ENCODE measurements around the gene NKD2.

The NKD2 gene

GRCh38 chr5:1016476-1016875 is 7.9 kb downstream of the NKD2 start:
- DNase-seq (ENCODE audit: low read depth) = no peak
- no peak overlapping the region for H3K4me3 ChIP-seq (ENCODE audit: low read depth, low read length)
- no peak for TF ChIP-seq CTCF (IDR thresholded peaks at IDR 0.05; ENCODE audit: insufficient read depth, low read depth, low read length, missing control alignments)

- TF ChIP-seq CTCF (IDR thresholded peaks at IDR 0.05; ENCODE audit: insufficient read depth, low read depth, low read length, missing control alignments) = no peak
- no peak for DNase-seq (ENCODE audit: low read depth)
- no peak overlapping the region for H3K4me3 ChIP-seq (ENCODE audit: low read depth, low read length)
Measured at GRCh38 chr5:1017056-1017455, 8.5 kb downstream of the NKD2 start.

- no peak for DNase-seq (ENCODE audit: low read depth)
- no peak for TF ChIP-seq CTCF (IDR thresholded peaks at IDR 0.05; ENCODE audit: insufficient read depth, low read depth, low read length, missing control alignments)
- H3K4me3 ChIP-seq (ENCODE audit: low read depth, low read length) = no peak overlapping the region
Measured at GRCh38 chr5:1017691-1018455, 9.3 kb downstream of the NKD2 start.

- DNase-seq (ENCODE audit: low read depth) = no peak
- no peak overlapping the region for H3K4me3 ChIP-seq (ENCODE audit: low read depth, low read length)
- TF ChIP-seq CTCF (IDR thresholded peaks at IDR 0.05; ENCODE audit: insufficient read depth, low read depth, low read length, missing control alignments) = no peak
Measured at GRCh38 chr5:1018596-1018995, 10.0 kb downstream of the NKD2 start.

GRCh38 chr5:1019001-1019905 is 10.7 kb downstream of the NKD2 start:
- no peak overlapping the region for H3K4me3 ChIP-seq (ENCODE audit: low read depth, low read length)
- no peak for DNase-seq (ENCODE audit: low read depth)
- no peak for TF ChIP-seq CTCF (IDR thresholded peaks at IDR 0.05; ENCODE audit: insufficient read depth, low read depth, low read length, missing control alignments)

GRCh38 chr5:1020452-1020961 is 11.9 kb downstream of the NKD2 start:
- TF ChIP-seq CTCF (IDR thresholded peaks at IDR 0.05; ENCODE audit: insufficient read depth, low read depth, low read length, missing control alignments) = no peak
- H3K4me3 ChIP-seq (ENCODE audit: low read depth, low read length) = no peak overlapping the region
- DNase-seq (ENCODE audit: low read depth) = no peak

All from GM12865 (cell line).